HG02623 (cell line): ENCODE measurements around the gene CPB1.

ENCODE experiments used
- ATAC-seq: cut with Tn5 transposase; IDR thresholded peaks from one replicate; pipeline ENCODE4 v1.9.1; 2021; ENCODE audit warnings: moderate library complexity; ENCODE audit not compliant: unreplicated experiment

CPB1 gene

GRCh38 chr3:148828136-148828690, 602 bp downstream of the CPB1 start:
- ATAC-seq, result no peak

- ATAC-seq, result no peak
Measured at GRCh38 chr3:148829926-148830325, 2.3 kb downstream of the CPB1 start.

- ATAC-seq, result no peak
Measured at GRCh38 chr3:148833223-148833622, 5.6 kb downstream of the CPB1 start.

- ATAC-seq, result no peak
Measured at GRCh38 chr3:148839805-148840204, 12.2 kb downstream of the CPB1 start.

GRCh38 chr3:148840451-148840850, 12.8 kb downstream of the CPB1 start:
- ATAC-seq, result no peak

GRCh38 chr3:148845756-148846395, 18.3 kb downstream of the CPB1 start:
- no peak for ATAC-seq

GRCh38 chr3:148847351-148847750, 19.7 kb downstream of the CPB1 start:
- ATAC-seq, result no peak

GRCh38 chr3:148848410-148848809, 20.8 kb downstream of the CPB1 start:
- no peak for ATAC-seq

GRCh38 chr3:148852271-148852992, 24.8 kb downstream of the CPB1 start:
- no peak for ATAC-seq

GRCh38 chr3:148853076-148853475, 25.5 kb downstream of the CPB1 start:
- ATAC-seq, result no peak

GRCh38 chr3:148854061-148854460, 26.4 kb downstream of the CPB1 start:
- no peak for ATAC-seq

GRCh38 chr3:148856384-148856783, 28.8 kb downstream of the CPB1 start:
- no peak for ATAC-seq

- ATAC-seq, result no peak
Measured at GRCh38 chr3:148857316-148857715, 29.7 kb downstream of the CPB1 start.

- peak; percentile 86 for ATAC-seq
Measured at GRCh38 chr3:148861277-148861869, 33.8 kb downstream of the CPB1 start.

GRCh38 chr3:148863297-148863696, 35.7 kb downstream of the CPB1 start:
- ATAC-seq, result no peak

- ATAC-seq, result no peak
Measured at GRCh38 chr3:148863814-148864213, 36.2 kb downstream of the CPB1 start.

GRCh38 chr3:148865049-148865448, 37.4 kb downstream of the CPB1 start, which contains the start of gene CPA3:
Gene CPA3 (plus strand): TSS chr3:148865296. CDS start chr3:148865308, 12 bp downstream.
- no peak for ATAC-seq

GRCh38 chr3:148866261-148866660, 38.6 kb downstream of the CPB1 start:
- ATAC-seq, result no peak

- no peak for ATAC-seq
Measured at GRCh38 chr3:148873270-148873927, 45.8 kb downstream of the CPB1 start.

GRCh38 chr3:148873977-148874376, 46.4 kb downstream of the CPB1 start:
- no peak for ATAC-seq

GRCh38 chr3:148878095-148878494, 50.5 kb downstream of the CPB1 start:
- ATAC-seq, result no peak
